H1 (cell line): ENCODE measurements around the gene RASGEF1C.

Experiments
- CHD2 ChIP-seq: IDR thresholded peaks from 2 replicates; pipeline ENCODE4 v1.6.1; 2012; ENCODE audit warnings: low read length, improper control_type of control experiment
- GABPA ChIP-seq: IDR thresholded peaks from 2 replicates; pipeline ENCODE4 v1.6.1; 2011; ENCODE audit warnings: mild to moderate bottlenecking, low read length, moderate library complexity, borderline replicate concordance; ENCODE audit not compliant: insufficient read depth
- JUN ChIP-seq: IDR thresholded peaks from 2 replicates; pipeline ENCODE4 v1.6.1; 2011; ENCODE audit warnings: low read depth, mild to moderate bottlenecking, improper control_type of control experiment, low read length
- POLR2A ChIP-seq, 2 experiments: IDR thresholded peaks; 1 replicate in 1 of 2; 2 replicates in 1 of 2; pipeline ENCODE4 v1.6.1; 2011; ENCODE audit warnings: low read depth in 2 of 2, low read length in 2 of 2, mild to moderate bottlenecking in 2 of 2; ENCODE audit errors: control extremely low read depth in 1 of 2
- RAD21 ChIP-seq, 2 experiments: IDR thresholded peaks in 1 of 2; conservative IDR thresholded peaks in 1 of 2; 2 replicates each; pipeline ENCODE4 v1.6.1; 2011; ENCODE audit warnings: low read depth in 2 of 2, low read length in 2 of 2, improper control_type of control experiment in 1 of 2, inconsistent platforms in 1 of 2, mild to moderate bottlenecking in 1 of 2, moderate library complexity in 1 of 2
- RNF2 ChIP-seq: fragments of 200-900, 300-1000 bp; sonication (generic); IDR thresholded peaks from 2 replicates; pipeline ENCODE4 v1.7.1; 2016; ENCODE audit warnings: borderline replicate concordance, low read depth, mild to moderate bottlenecking, antibody characterized with exemption, low read length; ENCODE audit not compliant: poor library complexity, severe bottlenecking; ENCODE audit errors: missing control alignments
- RXRA ChIP-seq: IDR thresholded peaks from 2 replicates; pipeline ENCODE4 v1.6.1; 2011; ENCODE audit warnings: low read depth, mild to moderate bottlenecking, low read length, moderate library complexity; ENCODE audit not compliant: insufficient read depth
- TF ChIP-seq, protein P1 (sequence below), 3 experiments: IDR thresholded peaks; 1 replicate in 2 of 3; 2 replicates in 1 of 3; pipeline versions ENCODE4 v1.5.1 to v1.6.1; 2011; ENCODE audit warnings: low read length in 3 of 3, mild to moderate bottlenecking in 3 of 3, inconsistent platforms in 2 of 3, low read depth in 1 of 3, moderate library complexity in 1 of 3; ENCODE audit not compliant: insufficient read depth in 1 of 3; ENCODE audit errors: control extremely low read depth in 1 of 3

GRCh38 chr5:180105827-180106312, 103.1 kb downstream of the RASGEF1C start:
- TF ChIP-seq, protein P1, sequence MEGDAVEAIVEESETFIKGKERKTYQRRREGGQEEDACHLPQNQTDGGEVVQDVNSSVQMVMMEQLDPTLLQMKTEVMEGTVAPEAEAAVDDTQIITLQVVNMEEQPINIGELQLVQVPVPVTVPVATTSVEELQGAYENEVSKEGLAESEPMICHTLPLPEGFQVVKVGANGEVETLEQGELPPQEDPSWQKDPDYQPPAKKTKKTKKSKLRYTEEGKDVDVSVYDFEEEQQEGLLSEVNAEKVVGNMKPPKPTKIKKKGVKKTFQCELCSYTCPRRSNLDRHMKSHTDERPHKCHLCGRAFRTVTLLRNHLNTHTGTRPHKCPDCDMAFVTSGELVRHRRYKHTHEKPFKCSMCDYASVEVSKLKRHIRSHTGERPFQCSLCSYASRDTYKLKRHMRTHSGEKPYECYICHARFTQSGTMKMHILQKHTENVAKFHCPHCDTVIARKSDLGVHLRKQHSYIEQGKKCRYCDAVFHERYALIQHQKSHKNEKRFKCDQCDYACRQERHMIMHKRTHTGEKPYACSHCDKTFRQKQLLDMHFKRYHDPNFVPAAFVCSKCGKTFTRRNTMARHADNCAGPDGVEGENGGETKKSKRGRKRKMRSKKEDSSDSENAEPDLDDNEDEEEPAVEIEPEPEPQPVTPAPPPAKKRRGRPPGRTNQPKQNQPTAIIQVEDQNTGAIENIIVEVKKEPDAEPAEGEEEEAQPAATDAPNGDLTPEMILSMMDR (IDR thresholded peaks at IDR 0.05; ENCODE audit: control extremely low read depth in 1 of 3, insufficient read depth in 1 of 3, low read depth in 1 of 3, low read length in 3 of 3): no peak
- no peak for TF ChIP-seq JUN
- no peak for TF ChIP-seq RAD21 (IDR thresholded peaks at IDR 0.05 in 1 of 2, conservative IDR thresholded peaks at IDR 0.05 in 1 of 2; ENCODE audit: low read depth in 2 of 2, low read length in 2 of 2)
- no peak for TF ChIP-seq RXRA
- no peak for TF ChIP-seq CHD2
- TF ChIP-seq POLR2A (IDR thresholded peaks at IDR 0.05; ENCODE audit: control extremely low read depth in 1 of 2, low read depth in 2 of 2, low read length in 2 of 2): no peak
- TF ChIP-seq RNF2: no peak
- TF ChIP-seq GABPA: no peak
